ENCODE data around the gene ACYP2.
"Not testable (repeated sequence)": the region's sequence is repeated elsewhere in the genome, so short reads cannot be mapped to it uniquely, and the experiment has no call there.

The ACYP2 gene

GRCh38 chr2:54106631-54107454 lies 8.6 kb upstream of the ACYP2 start:
- CTCF ChIA-PET: interaction anchor here (0.6 to 2.3 kb wide), 30 partner anchors 10 to 781 kb away, joined by 3 to 18 read pairs (median 4); partner anchors contain the start of gene ACYP2
- POLR2A ChIA-PET: interaction anchor here (0.7 to 1.2 kb wide), 2 partner anchors 9 to 548 kb away, joined by 3 read pairs; partner anchors contain the start of gene ACYP2

GRCh38 chr2:54107455-54107764 lies 8.0 kb upstream of the ACYP2 start:
- POLR2A ChIA-PET: interaction anchor here (1.2 kb wide), 1 partner anchor 547 kb away, joined by 3 read pairs; no protein-coding TSS in a partner anchor
- no peak for DNase-seq
- no peak overlapping the region for H3K27ac ChIP-seq (ENCODE audit: insufficient read depth in 1 of 2, low read depth in 1 of 2, low read length in 2 of 2, poor library complexity in 1 of 2, severe bottlenecking in 2 of 2)
- H3K27me3 ChIP-seq (replicated peaks in 2 of 5; ENCODE audit: control insufficient read depth in 4 of 5, insufficient read depth in 5 of 5, low read length in 4 of 5): no peaks in the 10 kb centered on the region
- H3K4me3 ChIP-seq (ENCODE audit: control insufficient read depth in 1 of 7, extremely low read depth in 1 of 7, insufficient read depth in 4 of 7, low read depth in 2 of 7, low read length in 6 of 7): no peak overlapping the region
- H3K9me3 ChIP-seq (ENCODE audit: control extremely low read depth in 1 of 5, control insufficient read depth in 4 of 5, insufficient read depth in 2 of 5, low read depth in 1 of 5, low read length in 4 of 5): no peaks in the 10 kb centered on the region
- WGBS (ENCODE audit: insufficient coverage): 88% methylated on average over 2 of the region's 2 CpGs
- H3K36me3 ChIP-seq (ENCODE audit: control insufficient read depth in 4 of 4, insufficient read depth in 4 of 4, low read length in 3 of 4): no peaks in the 10 kb centered on the region
- CTCF ChIA-PET: interaction anchor here (0.6 to 2.3 kb wide), 28 partner anchors 9 to 620 kb away, joined by 3 to 18 read pairs (median 5); partner anchors contain the start of gene ACYP2
- H3K4me1 ChIP-seq (ENCODE audit: control extremely low read depth in 1 of 4, control insufficient read depth in 4 of 4, insufficient read depth in 4 of 4, low read length in 3 of 4): peaks cover 2 to 9% (median 7%) of the 10 kb centered on the region in 4 experiments

More at GRCh38 chr2:54106631-54107454, 8.6 kb upstream of the ACYP2 start:
- H3K27me3 ChIP-seq (replicated peaks in 2 of 5; ENCODE audit: control insufficient read depth in 4 of 5, insufficient read depth in 5 of 5, low read length in 4 of 5): no peaks in the 10 kb centered on the region
- H3K9me3 ChIP-seq (ENCODE audit: control extremely low read depth in 1 of 5, control insufficient read depth in 4 of 5, insufficient read depth in 2 of 5, low read depth in 1 of 5, low read length in 4 of 5): no peaks in the 10 kb centered on the region
- H3K4me3 ChIP-seq (ENCODE audit: control insufficient read depth in 1 of 7, extremely low read depth in 1 of 7, insufficient read depth in 4 of 7, low read depth in 2 of 7, low read length in 6 of 7): peak overlapping the region in 1 of 7 experiments; percentile 53
- peaks cover 2 to 9% (median 7%) of the 10 kb centered on the region in 4 experiments for H3K4me1 ChIP-seq (ENCODE audit: control extremely low read depth in 1 of 4, control insufficient read depth in 4 of 4, insufficient read depth in 4 of 4, low read length in 3 of 4)
- H3K27ac ChIP-seq (ENCODE audit: insufficient read depth in 1 of 2, low read depth in 1 of 2, low read length in 2 of 2, poor library complexity in 1 of 2, severe bottlenecking in 2 of 2): no peak overlapping the region
- peak; percentile 69 to 83 (median 78) for DNase-seq
- WGBS (ENCODE audit: insufficient coverage): 67% methylated on average over 6 of the region's 12 CpGs
- no peaks in the 10 kb centered on the region for H3K36me3 ChIP-seq (ENCODE audit: control insufficient read depth in 4 of 4, insufficient read depth in 4 of 4, low read length in 3 of 4)

GRCh38 chr2:54107903-54108615 lies 7.4 kb upstream of the ACYP2 start:
- H3K4me3 ChIP-seq (ENCODE audit: control insufficient read depth in 1 of 7, extremely low read depth in 1 of 7, insufficient read depth in 4 of 7, low read depth in 2 of 7, low read length in 6 of 7): no peak overlapping the region
- WGBS (ENCODE audit: insufficient coverage): 97% methylated on average over 10 of the region's 10 CpGs
- DNase-seq: no peak
- no peaks in the 10 kb centered on the region for H3K36me3 ChIP-seq (ENCODE audit: control insufficient read depth in 4 of 4, insufficient read depth in 4 of 4, low read length in 3 of 4)
- ChIA-PET POLR2A (interaction anchor here (1.2 kb wide), 1 partner anchor 547 kb away, joined by 3 read pairs; no protein-coding TSS in a partner anchor), CTCF (interaction anchor here (0.6 to 2.3 kb wide), 15 partner anchors 9 to 731 kb away, joined by 3 to 18 read pairs (median 5); no protein-coding TSS in a partner anchor)
- peaks cover 2 to 9% (median 7%) of the 10 kb centered on the region in 4 experiments for H3K4me1 ChIP-seq (ENCODE audit: control extremely low read depth in 1 of 4, control insufficient read depth in 4 of 4, insufficient read depth in 4 of 4, low read length in 3 of 4)
- no peak overlapping the region for H3K27ac ChIP-seq (ENCODE audit: insufficient read depth in 1 of 2, low read depth in 1 of 2, low read length in 2 of 2, poor library complexity in 1 of 2, severe bottlenecking in 2 of 2)
- no peaks in the 10 kb centered on the region for H3K27me3 ChIP-seq (replicated peaks in 2 of 5; ENCODE audit: control insufficient read depth in 4 of 5, insufficient read depth in 5 of 5, low read length in 4 of 5)
- H3K9me3 ChIP-seq (ENCODE audit: control extremely low read depth in 1 of 5, control insufficient read depth in 4 of 5, insufficient read depth in 2 of 5, low read depth in 1 of 5, low read length in 4 of 5): no peaks in the 10 kb centered on the region

- Histone ChIP-seq H3K27me3 (replicated peaks in 2 of 5; ENCODE audit: control insufficient read depth in 4 of 5, insufficient read depth in 5 of 5, low read length in 4 of 5) (no peaks in the 10 kb centered on the region), H3K36me3 (ENCODE audit: control insufficient read depth in 4 of 4, insufficient read depth in 4 of 4, low read length in 3 of 4) (no peaks in the 10 kb centered on the region), H3K9me3 (ENCODE audit: control extremely low read depth in 1 of 5, control insufficient read depth in 4 of 5, insufficient read depth in 2 of 5, low read depth in 1 of 5, low read length in 4 of 5) (no peaks in the 10 kb centered on the region), H3K4me3 (ENCODE audit: control insufficient read depth in 1 of 7, extremely low read depth in 1 of 7, insufficient read depth in 4 of 7, low read depth in 2 of 7, low read length in 6 of 7) (no peak overlapping the region), H3K27ac (ENCODE audit: insufficient read depth in 1 of 2, low read depth in 1 of 2, low read length in 2 of 2, poor library complexity in 1 of 2, severe bottlenecking in 2 of 2) (no peak overlapping the region), H3K4me1 (ENCODE audit: control extremely low read depth in 1 of 4, control insufficient read depth in 4 of 4, insufficient read depth in 4 of 4, low read length in 3 of 4) (peaks cover 0 to 8% (median 2%) of the 10 kb centered on the region in 4 experiments)
- no peak for DNase-seq
- 100% methylated on average over 2 of the region's 3 CpGs for WGBS (ENCODE audit: insufficient coverage)
- ChIA-PET POLR2A (no interaction called here), CTCF (interaction anchor here (0.5 to 1.5 kb wide), 5 partner anchors 98 to 1019 kb away, joined by 3 to 4 read pairs (median 3); no protein-coding TSS in a partner anchor)
These were observed 5.6 kb upstream of the ACYP2 start for GRCh38 chr2:54109848-54110247.

- H3K9me3 ChIP-seq (ENCODE audit: control extremely low read depth in 1 of 5, control insufficient read depth in 4 of 5, insufficient read depth in 2 of 5, low read depth in 1 of 5, low read length in 4 of 5); H3K36me3 ChIP-seq (ENCODE audit: control insufficient read depth in 4 of 4, insufficient read depth in 4 of 4, low read length in 3 of 4); H3K27me3 ChIP-seq (replicated peaks in 2 of 5; ENCODE audit: control insufficient read depth in 4 of 5, insufficient read depth in 5 of 5, low read length in 4 of 5); POLR2A ChIA-PET: not testable (repeated sequence)
- H3K4me3 ChIP-seq (ENCODE audit: control insufficient read depth in 1 of 7, extremely low read depth in 1 of 7, insufficient read depth in 4 of 7, low read depth in 2 of 7, low read length in 6 of 7): peak overlapping the region in 4 of 7 experiments; percentile 73 to 89 (median 84)
- CTCF ChIA-PET: interaction anchor here (0.9 to 2.9 kb wide), 2 partner anchors 10 to 17 kb away, joined by 4 to 10 read pairs; no protein-coding TSS in a partner anchor
- 69% methylated on average over 5 of the region's 6 CpGs for WGBS (ENCODE audit: insufficient coverage)
- H3K4me1 ChIP-seq (ENCODE audit: control extremely low read depth in 1 of 4, control insufficient read depth in 4 of 4, insufficient read depth in 4 of 4, low read length in 3 of 4): peaks cover 0 to 12% (median 4%) of the 10 kb centered on the region in 4 experiments
- peak overlapping the region; percentile 96 to 97 for H3K27ac ChIP-seq (ENCODE audit: insufficient read depth in 1 of 2, low read depth in 1 of 2, low read length in 2 of 2, poor library complexity in 1 of 2, severe bottlenecking in 2 of 2)
- DNase-seq: peak in 2 of 3 donors; percentile 17 to 28
These were observed 936 bp upstream of the ACYP2 start for GRCh38 chr2:54114479-54114878.

GRCh38 chr2:54114936-54115283 lies 505 bp upstream of the ACYP2 start:
- Histone ChIP-seq H3K27me3 (replicated peaks in 2 of 5; ENCODE audit: control insufficient read depth in 4 of 5, insufficient read depth in 5 of 5, low read length in 4 of 5) (no peaks in the 10 kb centered on the region), H3K4me1 (ENCODE audit: control extremely low read depth in 1 of 4, control insufficient read depth in 4 of 4, insufficient read depth in 4 of 4, low read length in 3 of 4) (peaks cover 0 to 12% (median 4%) of the 10 kb centered on the region in 4 experiments), H3K36me3 (ENCODE audit: control insufficient read depth in 4 of 4, insufficient read depth in 4 of 4, low read length in 3 of 4) (peaks cover 0 to 3% (median 0%) of the 10 kb centered on the region in 4 experiments), H3K4me3 (ENCODE audit: control insufficient read depth in 1 of 7, extremely low read depth in 1 of 7, insufficient read depth in 4 of 7, low read depth in 2 of 7, low read length in 6 of 7) (peak overlapping the region in 6 of 7 experiments; percentile 73 to 89 (median 81)), H3K27ac (ENCODE audit: insufficient read depth in 1 of 2, low read depth in 1 of 2, low read length in 2 of 2, poor library complexity in 1 of 2, severe bottlenecking in 2 of 2) (peak overlapping the region; percentile 96 to 97), H3K9me3 (ENCODE audit: control extremely low read depth in 1 of 5, control insufficient read depth in 4 of 5, insufficient read depth in 2 of 5, low read depth in 1 of 5, low read length in 4 of 5) (peaks cover 0 to 7% (median 4%) of the 10 kb centered on the region in 5 experiments)
- DNase-seq: no peak
- no CpG with 5 or more reads among the region's 3 CpGs for WGBS (ENCODE audit: insufficient coverage)
- ChIA-PET CTCF (interaction anchor here (0.9 to 2.9 kb wide), 2 partner anchors 11 to 18 kb away, joined by 4 to 10 read pairs; no protein-coding TSS in a partner anchor), POLR2A (interaction anchor here (1.3 to 2.1 kb wide), 2 partner anchors 8 to 145 kb away, joined by 3 to 4 read pairs; partner anchors contain the start of gene PSME4)
